HCT116 (cell line): ENCODE results near the gene AMACR. TPM values are rescaled to one million over a fixed set of nuclear protein-coding genes. Genes with fewer than 3 reads are reported as not detected.
"Not testable (repeated sequence)": the region's sequence is repeated elsewhere in the genome, so short reads cannot be mapped to it uniquely, and the experiment has no call there.

ENCODE experiments used
- ATAC-seq: fragments of 200-7000 bp; cut with Tn5 transposase; 2 replicates; pipeline ENCODE4 v1.9.1; 2020; ENCODE audit warnings: mild to moderate bottlenecking, moderate library complexity
- BruUV-seq: library from RNA; stranded (reverse); fragments of 400-500 nt; replicated peaks from 2 replicates; lab custom pipeline; 2021; lab: Mats Ljungman, UMichigan
- CTCF ChIA-PET: fragments of 300-600 bp; sonication (Branson Sonifier 250); formaldehyde crosslinking; loops from one replicate; lab custom pipeline; 2021; ENCODE audit warnings: antibody characterized with exemption; lab: Charles Lee
- POLR2A ChIA-PET: fragments of 300-600, 350-600 bp; sonication (Branson Sonifier 250); formaldehyde crosslinking; loops from one replicate; lab custom pipeline; 2021; ENCODE audit warnings: antibody characterized with exemption; lab: Charles Lee
- RAD21 ChIA-PET, 2 experiments: fragments of 300-600 bp; sonication (Branson Sonifier 250); formaldehyde crosslinking; loops; one replicate each; lab custom pipeline; 2023; ENCODE audit warnings: low total read pairs in 2 of 2; ENCODE audit not compliant: uncharacterized antibody in 2 of 2, unreplicated experiment in 2 of 2, low non-redundant PET in 1 of 2; lab: Charles Lee
- DNase-seq: peaks from one replicate; pipeline ENCODE4 v3.0.0-alpha.2; 2010; ENCODE audit warnings: low read depth, low spot score
- H2AFZ ChIP-seq: fragments of 200-600 bp; shearing (Covaris generic), sonication (generic); 2 replicates; pipeline ENCODE4 v1.6.1; 2017; ENCODE audit warnings: low read depth, mixed run types, mixed read lengths, antibody characterized with exemption, low read length; ENCODE audit not compliant: poor library complexity, severe bottlenecking
- H3K27ac ChIP-seq: 2 replicates; pipeline ENCODE4 v1.5.1; 2012; ENCODE audit warnings: low read depth, low read length
- H3K27me3 ChIP-seq: fragments of 200-600 bp; sonication (generic); 2 replicates; pipeline ENCODE4 v1.6.1; 2016; ENCODE audit warnings: mixed run types, low read length, mixed read lengths; ENCODE audit not compliant: insufficient read depth
- H3K36me3 ChIP-seq, 2 experiments: fragments of 200-500 bp in 1 of 2; fragments of 200-600 bp in 1 of 2; sonication (Bioruptor generic) in 1 of 2; sonication (generic) in 1 of 2; 2 replicates each; pipeline versions ENCODE4 v1.5.1 to v1.6.1; 2014 to 2016; ENCODE audit warnings: low read length in 2 of 2, inconsistent platforms in 1 of 2, mixed read lengths in 1 of 2, mixed run types in 1 of 2; ENCODE audit not compliant: insufficient read depth in 2 of 2, control insufficient read depth in 1 of 2
- H3K4me1 ChIP-seq, 2 experiments: fragments of 200-600 bp in 1 of 2; sonication (generic) in 1 of 2; 2 replicates each; pipeline versions ENCODE4 v1.5.1 to v1.6.1; 2012 to 2017; ENCODE audit warnings: low read length in 2 of 2, inconsistent platforms in 1 of 2, mild to moderate bottlenecking in 1 of 2, mixed read lengths in 1 of 2, mixed run types in 1 of 2, moderate library complexity in 1 of 2; ENCODE audit not compliant: insufficient read depth in 2 of 2, control insufficient read depth in 1 of 2
- H3K4me2 ChIP-seq: fragments of 200-600 bp; sonication (generic); 2 replicates; pipeline ENCODE4 v1.6.1; 2017; ENCODE audit warnings: mixed run types, low read length, mixed read lengths
- H3K4me3 ChIP-seq, 2 experiments: fragments of 200-600 bp in 1 of 2; sonication (generic) in 1 of 2; replicated peaks in 1 of 2; 2 replicates each; pipeline ENCODE4 v1.5.1; 2011 to 2016; ENCODE audit warnings: low read length in 2 of 2, control low read depth in 1 of 2, low read depth in 1 of 2, mild to moderate bottlenecking in 1 of 2, mixed read lengths in 1 of 2, mixed run types in 1 of 2
- H3K79me2 ChIP-seq: fragments of 200-600 bp; sonication (generic); 2 replicates; pipeline ENCODE4 v1.6.1; 2017; ENCODE audit warnings: mild to moderate bottlenecking, mixed run types, low read length, moderate library complexity, mixed read lengths; ENCODE audit not compliant: insufficient read depth
- H3K9ac ChIP-seq: fragments of 200-600 bp; sonication (generic); 2 replicates; pipeline ENCODE4 v1.6.1; 2016; ENCODE audit warnings: low read length, mixed read lengths
- H3K9me2 ChIP-seq: fragments of 200-600 bp; sonication (generic), shearing (Covaris generic); 2 replicates; pipeline ENCODE4 v1.6.1; 2017; ENCODE audit warnings: mixed run types, mild to moderate bottlenecking, moderate library complexity; ENCODE audit not compliant: insufficient read depth
- H3K9me3 ChIP-seq, 2 experiments: fragments of 200-500 bp in 1 of 2; fragments of 200-600 bp in 1 of 2; sonication (Bioruptor generic) in 1 of 2; sonication (generic) in 1 of 2; 2 replicates each; pipeline ENCODE4 v1.6.1; 2014 to 2017; ENCODE audit warnings: low read length in 2 of 2, mixed read lengths in 2 of 2, inconsistent platforms in 1 of 2, low read depth in 1 of 2, mild to moderate bottlenecking in 1 of 2, mixed run types in 1 of 2, moderate library complexity in 1 of 2; ENCODE audit not compliant: control insufficient read depth in 1 of 2, insufficient read depth in 1 of 2
- H4K20me1 ChIP-seq: fragments of 200-600 bp; sonication (generic), shearing (Covaris generic); 2 replicates; pipeline ENCODE4 v1.6.1; 2017; ENCODE audit warnings: mixed run types, mild to moderate bottlenecking, moderate library complexity; ENCODE audit not compliant: insufficient read depth
- CBX3 ChIP-seq: IDR thresholded peaks from 2 replicates; pipeline ENCODE4 v1.6.1; 2012; ENCODE audit warnings: low read depth
- CEBPB ChIP-seq: IDR thresholded peaks from 2 replicates; pipeline ENCODE4 v1.6.1; 2012; ENCODE audit warnings: low read depth
- EGR1 ChIP-seq: IDR thresholded peaks from 2 replicates; pipeline ENCODE4 v1.6.1; 2012; ENCODE audit warnings: low read depth
- EZH2 ChIP-seq: fragments of 200-600 bp; sonication (generic); IDR thresholded peaks from 2 replicates; pipeline ENCODE4 v1.6.1; 2017; ENCODE audit warnings: antibody characterized with exemption, mixed run types
- JUND ChIP-seq: IDR thresholded peaks from 2 replicates; pipeline ENCODE4 v1.6.1; 2012
- POLR2AphosphoS5 ChIP-seq: IDR thresholded peaks from 2 replicates; pipeline ENCODE4 v1.6.1; 2011; ENCODE audit warnings: mild to moderate bottlenecking, low read depth, low read length, moderate library complexity
- SP1 ChIP-seq: IDR thresholded peaks from 2 replicates; pipeline ENCODE4 v1.6.1; 2012; ENCODE audit warnings: low read depth
- SRF ChIP-seq: IDR thresholded peaks from 2 replicates; pipeline ENCODE4 v1.6.1; 2012; ENCODE audit warnings: low read depth
- TCF7L2 ChIP-seq: IDR thresholded peaks from 2 replicates; pipeline ENCODE4 v1.7.0; 2011; ENCODE audit warnings: borderline replicate concordance, inconsistent platforms; ENCODE audit not compliant: insufficient read depth, insufficient read length; ENCODE audit errors: extremely low read depth
- YY1 ChIP-seq: IDR thresholded peaks from 2 replicates; pipeline ENCODE4 v1.6.1; 2011; ENCODE audit warnings: low read length, low read depth, moderate library complexity, mild to moderate bottlenecking; ENCODE audit not compliant: insufficient replicate concordance; ENCODE audit errors: extremely low read depth
- ZNF274 ChIP-seq: fragments of 200-500 bp; sonication (Bioruptor generic); IDR thresholded peaks from 2 replicates; pipeline ENCODE4 v1.6.1; 2014; ENCODE audit warnings: mild to moderate bottlenecking, low read depth, low read length, inconsistent platforms
- intact Hi-C: fragments of 100-400 bp; cut with micrococcal nuclease; formaldehyde crosslinking; loops from 2 replicates; pipeline ENCODE4 v1.10.0; 2022
- total RNA-seq: library from RNA; stranded (reverse); gene quantifications from one replicate; pipeline ENCODE4 v1.2.1, GENCODE V29; 2021; ENCODE audit not compliant: unreplicated experiment
- TF ChIP-seq, protein P1 (sequence below): IDR thresholded peaks from 2 replicates; pipeline ENCODE4 v1.6.1; 2012
- TF ChIP-seq, protein P2 (sequence below): IDR thresholded peaks from 2 replicates; pipeline ENCODE4 v1.6.1; 2012; ENCODE audit warnings: low read depth
- TF ChIP-seq, protein P3 (sequence below): IDR thresholded peaks from 2 replicates; pipeline ENCODE4 v1.6.1; 2012
- TF ChIP-seq, protein P4 (sequence below): IDR thresholded peaks from 2 replicates; pipeline ENCODE4 v1.6.1; 2011; ENCODE audit warnings: mild to moderate bottlenecking, low read length, moderate library complexity; ENCODE audit not compliant: insufficient replicate concordance; ENCODE audit errors: extremely low read depth

Gene AMACR
- total RNA-seq, 1 experiment from 2014 or later, result 4.3 TPM

DNA sequence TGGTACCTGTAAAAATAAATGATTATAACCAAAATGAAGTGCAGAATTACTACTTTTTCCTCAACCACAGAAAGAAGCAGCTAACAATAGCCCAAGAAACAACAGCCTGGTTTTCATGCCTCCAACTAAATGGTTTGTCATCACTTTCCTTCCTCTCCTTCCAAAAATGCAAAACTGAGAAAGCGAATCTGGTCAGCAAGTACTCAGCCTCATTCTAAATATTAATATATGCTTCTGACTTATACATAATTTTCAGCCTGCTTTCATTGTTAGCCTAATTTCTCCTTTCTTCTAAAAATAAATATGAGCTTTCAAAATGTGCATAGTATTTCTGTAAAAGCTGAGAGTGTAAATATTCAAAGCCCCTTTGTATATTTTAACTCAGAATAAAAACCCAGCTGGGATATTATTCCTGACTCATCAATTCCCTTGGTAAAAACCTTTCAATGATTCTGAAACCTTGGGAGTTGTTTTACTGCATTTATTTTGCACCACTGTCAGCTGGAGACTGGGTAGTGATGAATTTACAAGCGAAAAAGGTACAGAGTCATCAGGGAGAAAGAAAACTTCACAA lies 50.2 kb downstream of the AMACR start:
- Histone ChIP-seq H3K27ac (no peak overlapping the region), H3K4me1 (no peaks in the 10 kb centered on the region), H3K27me3 (peaks cover 20% of the 10 kb centered on the region), H3K4me3 (no peak overlapping the region), H4K20me1 (no peaks in the 10 kb centered on the region), H3K79me2 (no peaks in the 10 kb centered on the region), H3K9me2 (no peaks in the 10 kb centered on the region), H3K9me3 (no peaks in the 10 kb centered on the region), H2AFZ (no peak overlapping the region), H3K9ac (no peak overlapping the region), H3K36me3 (no peaks in the 10 kb centered on the region), H3K4me2 (no peak overlapping the region)
- ChIA-PET CTCF (no interaction called here), POLR2A (no interaction called here), RAD21 (no interaction called here)
- intact Hi-C loops, result no loop called here
- ATAC-seq (no peak), DNase-seq (no peak)
- TF ChIP-seq EZH2 (no peak), JUND (no peak), TCF7L2 (no peak), POLR2AphosphoS5 (no peak), CBX3 (no peak), SP1 (no peak), EGR1 (no peak), ZNF274 (no peak), SRF (no peak), CEBPB (no peak), YY1 (no peak)
- TF ChIP-seq, protein P1, sequence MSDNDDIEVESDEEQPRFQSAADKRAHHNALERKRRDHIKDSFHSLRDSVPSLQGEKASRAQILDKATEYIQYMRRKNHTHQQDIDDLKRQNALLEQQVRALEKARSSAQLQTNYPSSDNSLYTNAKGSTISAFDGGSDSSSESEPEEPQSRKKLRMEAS, result no peak
- TF ChIP-seq, protein P2, sequence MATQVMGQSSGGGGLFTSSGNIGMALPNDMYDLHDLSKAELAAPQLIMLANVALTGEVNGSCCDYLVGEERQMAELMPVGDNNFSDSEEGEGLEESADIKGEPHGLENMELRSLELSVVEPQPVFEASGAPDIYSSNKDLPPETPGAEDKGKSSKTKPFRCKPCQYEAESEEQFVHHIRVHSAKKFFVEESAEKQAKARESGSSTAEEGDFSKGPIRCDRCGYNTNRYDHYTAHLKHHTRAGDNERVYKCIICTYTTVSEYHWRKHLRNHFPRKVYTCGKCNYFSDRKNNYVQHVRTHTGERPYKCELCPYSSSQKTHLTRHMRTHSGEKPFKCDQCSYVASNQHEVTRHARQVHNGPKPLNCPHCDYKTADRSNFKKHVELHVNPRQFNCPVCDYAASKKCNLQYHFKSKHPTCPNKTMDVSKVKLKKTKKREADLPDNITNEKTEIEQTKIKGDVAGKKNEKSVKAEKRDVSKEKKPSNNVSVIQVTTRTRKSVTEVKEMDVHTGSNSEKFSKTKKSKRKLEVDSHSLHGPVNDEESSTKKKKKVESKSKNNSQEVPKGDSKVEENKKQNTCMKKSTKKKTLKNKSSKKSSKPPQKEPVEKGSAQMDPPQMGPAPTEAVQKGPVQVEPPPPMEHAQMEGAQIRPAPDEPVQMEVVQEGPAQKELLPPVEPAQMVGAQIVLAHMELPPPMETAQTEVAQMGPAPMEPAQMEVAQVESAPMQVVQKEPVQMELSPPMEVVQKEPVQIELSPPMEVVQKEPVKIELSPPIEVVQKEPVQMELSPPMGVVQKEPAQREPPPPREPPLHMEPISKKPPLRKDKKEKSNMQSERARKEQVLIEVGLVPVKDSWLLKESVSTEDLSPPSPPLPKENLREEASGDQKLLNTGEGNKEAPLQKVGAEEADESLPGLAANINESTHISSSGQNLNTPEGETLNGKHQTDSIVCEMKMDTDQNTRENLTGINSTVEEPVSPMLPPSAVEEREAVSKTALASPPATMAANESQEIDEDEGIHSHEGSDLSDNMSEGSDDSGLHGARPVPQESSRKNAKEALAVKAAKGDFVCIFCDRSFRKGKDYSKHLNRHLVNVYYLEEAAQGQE, result no peak
- TF ChIP-seq, protein P3, sequence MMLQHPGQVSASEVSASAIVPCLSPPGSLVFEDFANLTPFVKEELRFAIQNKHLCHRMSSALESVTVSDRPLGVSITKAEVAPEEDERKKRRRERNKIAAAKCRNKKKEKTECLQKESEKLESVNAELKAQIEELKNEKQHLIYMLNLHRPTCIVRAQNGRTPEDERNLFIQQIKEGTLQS, result no peak
- TF ChIP-seq, protein P4, sequence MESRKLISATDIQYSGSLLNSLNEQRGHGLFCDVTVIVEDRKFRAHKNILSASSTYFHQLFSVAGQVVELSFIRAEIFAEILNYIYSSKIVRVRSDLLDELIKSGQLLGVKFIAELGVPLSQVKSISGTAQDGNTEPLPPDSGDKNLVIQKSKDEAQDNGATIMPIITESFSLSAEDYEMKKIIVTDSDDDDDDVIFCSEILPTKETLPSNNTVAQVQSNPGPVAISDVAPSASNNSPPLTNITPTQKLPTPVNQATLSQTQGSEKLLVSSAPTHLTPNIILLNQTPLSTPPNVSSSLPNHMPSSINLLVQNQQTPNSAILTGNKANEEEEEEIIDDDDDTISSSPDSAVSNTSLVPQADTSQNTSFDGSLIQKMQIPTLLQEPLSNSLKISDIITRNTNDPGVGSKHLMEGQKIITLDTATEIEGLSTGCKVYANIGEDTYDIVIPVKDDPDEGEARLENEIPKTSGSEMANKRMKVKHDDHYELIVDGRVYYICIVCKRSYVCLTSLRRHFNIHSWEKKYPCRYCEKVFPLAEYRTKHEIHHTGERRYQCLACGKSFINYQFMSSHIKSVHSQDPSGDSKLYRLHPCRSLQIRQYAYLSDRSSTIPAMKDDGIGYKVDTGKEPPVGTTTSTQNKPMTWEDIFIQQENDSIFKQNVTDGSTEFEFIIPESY, result no peak
- BruUV-seq, result no TSS peak

DNA sequence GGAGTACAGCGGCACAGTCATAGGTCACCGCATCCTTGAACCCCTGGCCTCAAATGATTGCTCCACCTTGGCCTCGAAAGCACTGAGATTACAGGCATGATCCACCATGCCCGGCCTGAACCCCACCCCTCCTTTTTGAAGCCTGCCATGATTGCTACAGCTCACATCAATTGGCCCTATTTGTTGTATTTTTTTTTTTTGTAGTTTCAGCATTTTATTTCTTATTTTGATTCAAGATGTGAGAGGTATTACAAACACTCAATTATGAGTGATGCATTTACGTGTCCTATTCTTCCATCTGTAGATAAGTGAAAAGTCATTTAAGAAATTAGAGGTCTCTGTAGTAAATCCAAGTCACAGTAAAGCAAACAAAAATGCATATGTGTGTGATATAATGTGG lies 55.7 kb downstream of the AMACR start:
- H3K36me3 ChIP-seq, H3K9me2 ChIP-seq, H3K9ac ChIP-seq, intact Hi-C loops, H3K4me3 ChIP-seq, H2AFZ ChIP-seq, H3K27ac ChIP-seq, H3K79me2 ChIP-seq, H3K4me2 ChIP-seq, POLR2A ChIA-PET, BruUV-seq, CTCF ChIA-PET, DNase-seq, ATAC-seq, RAD21 ChIA-PET, H4K20me1 ChIP-seq, H3K9me3 ChIP-seq, H3K4me1 ChIP-seq: not testable (repeated sequence)
- peaks cover 22% of the 10 kb centered on the region for H3K27me3 ChIP-seq
